ENCODE measurements around the gene RTF2.
"Not testable (repeated sequence)": the region's sequence is repeated elsewhere in the genome, so short reads cannot be mapped to it uniquely, and the experiment has no call there.

RTF2 gene

DNA sequence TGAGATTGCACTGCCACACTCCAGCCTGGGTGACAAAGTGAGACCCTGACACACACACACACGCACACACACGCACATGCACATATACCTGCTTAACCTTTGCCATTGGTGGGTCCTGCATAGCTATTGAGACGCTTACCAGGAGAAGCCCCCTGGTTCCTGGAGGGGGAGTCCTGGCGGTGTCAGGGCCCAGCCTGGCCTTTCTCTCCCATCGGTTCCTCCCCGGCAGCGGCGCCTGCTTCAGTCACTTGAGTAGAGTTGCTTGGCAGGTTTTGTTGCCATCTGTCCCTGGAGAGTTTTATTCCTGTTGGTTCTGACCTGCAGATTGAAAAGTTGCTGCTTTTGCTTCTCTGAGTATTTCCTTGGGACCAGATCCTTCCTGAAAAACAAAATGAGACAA is 35.5 kb downstream of the RTF2 start:
- DNase-seq = no peak

DNA sequence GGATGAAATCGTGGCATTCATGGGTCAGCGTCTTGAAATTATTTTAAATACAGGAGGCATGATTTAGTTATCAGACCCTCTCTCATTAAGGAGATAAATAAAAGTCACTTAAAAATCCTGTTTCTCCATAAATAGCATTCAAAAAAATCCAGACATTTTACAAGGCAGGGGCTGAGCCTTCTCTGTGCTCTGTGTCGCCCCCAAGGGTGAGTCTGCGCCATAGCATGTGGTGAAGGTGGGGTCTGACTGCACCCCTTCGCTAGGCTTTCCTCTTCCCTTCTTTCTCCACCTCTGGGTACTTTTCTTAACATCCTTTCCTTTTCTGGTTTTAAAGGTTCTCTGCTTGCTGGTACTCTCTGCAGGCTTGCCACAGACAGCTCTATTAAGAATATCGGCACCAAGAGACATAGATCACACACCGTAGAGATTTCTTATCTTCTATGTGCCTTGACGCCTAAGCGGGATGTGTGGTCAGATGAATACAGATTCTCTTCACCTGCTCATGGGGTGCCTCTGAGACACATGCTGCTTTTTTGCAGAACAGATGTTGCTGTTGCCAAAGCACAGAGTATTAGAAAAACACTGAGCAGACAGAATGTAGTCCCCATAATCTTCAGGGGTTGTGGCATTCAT is 36.1 kb downstream of the RTF2 start:
- peak; percentile 19 to 34 for DNase-seq

DNA sequence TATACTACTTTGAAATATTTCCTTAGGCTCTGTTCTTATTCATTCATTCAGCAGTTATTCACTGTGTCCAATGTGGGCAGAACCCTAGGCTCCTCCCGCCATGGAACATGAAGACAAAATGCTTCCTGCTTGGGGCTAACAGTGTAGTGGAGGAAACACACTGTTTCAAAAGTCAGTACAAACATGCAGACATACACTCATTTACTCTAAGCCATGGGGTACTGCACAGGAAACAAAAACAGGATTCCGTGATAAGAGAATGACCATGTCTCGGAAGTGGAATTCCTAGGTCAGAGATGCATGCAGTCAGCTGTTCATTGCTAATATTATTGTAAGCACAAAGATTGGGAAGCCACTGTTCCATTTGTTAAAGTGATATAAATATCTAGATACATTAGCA is 37.7 kb downstream of the RTF2 start:
- no peak for DNase-seq

DNA sequence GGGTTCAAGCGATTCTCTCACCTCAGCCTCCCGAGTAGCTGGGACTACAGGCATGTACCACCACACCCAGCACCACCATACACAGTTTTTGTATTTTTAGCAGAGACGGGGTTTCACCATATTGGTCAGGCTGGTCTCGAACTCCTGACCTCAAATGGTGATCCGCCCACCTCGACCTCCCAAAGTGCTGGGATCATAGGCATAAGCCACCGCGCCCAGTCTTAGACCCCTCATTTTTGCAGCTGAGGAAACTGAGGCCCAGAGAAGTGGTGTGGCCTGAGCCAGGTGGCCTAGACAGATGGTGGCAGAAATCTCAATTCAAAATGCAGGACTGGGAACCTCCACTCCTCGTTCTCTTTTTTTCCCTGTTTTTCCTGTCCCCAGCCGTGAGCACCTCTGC is 43.5 kb downstream of the RTF2 start:
- no peak for DNase-seq

DNA sequence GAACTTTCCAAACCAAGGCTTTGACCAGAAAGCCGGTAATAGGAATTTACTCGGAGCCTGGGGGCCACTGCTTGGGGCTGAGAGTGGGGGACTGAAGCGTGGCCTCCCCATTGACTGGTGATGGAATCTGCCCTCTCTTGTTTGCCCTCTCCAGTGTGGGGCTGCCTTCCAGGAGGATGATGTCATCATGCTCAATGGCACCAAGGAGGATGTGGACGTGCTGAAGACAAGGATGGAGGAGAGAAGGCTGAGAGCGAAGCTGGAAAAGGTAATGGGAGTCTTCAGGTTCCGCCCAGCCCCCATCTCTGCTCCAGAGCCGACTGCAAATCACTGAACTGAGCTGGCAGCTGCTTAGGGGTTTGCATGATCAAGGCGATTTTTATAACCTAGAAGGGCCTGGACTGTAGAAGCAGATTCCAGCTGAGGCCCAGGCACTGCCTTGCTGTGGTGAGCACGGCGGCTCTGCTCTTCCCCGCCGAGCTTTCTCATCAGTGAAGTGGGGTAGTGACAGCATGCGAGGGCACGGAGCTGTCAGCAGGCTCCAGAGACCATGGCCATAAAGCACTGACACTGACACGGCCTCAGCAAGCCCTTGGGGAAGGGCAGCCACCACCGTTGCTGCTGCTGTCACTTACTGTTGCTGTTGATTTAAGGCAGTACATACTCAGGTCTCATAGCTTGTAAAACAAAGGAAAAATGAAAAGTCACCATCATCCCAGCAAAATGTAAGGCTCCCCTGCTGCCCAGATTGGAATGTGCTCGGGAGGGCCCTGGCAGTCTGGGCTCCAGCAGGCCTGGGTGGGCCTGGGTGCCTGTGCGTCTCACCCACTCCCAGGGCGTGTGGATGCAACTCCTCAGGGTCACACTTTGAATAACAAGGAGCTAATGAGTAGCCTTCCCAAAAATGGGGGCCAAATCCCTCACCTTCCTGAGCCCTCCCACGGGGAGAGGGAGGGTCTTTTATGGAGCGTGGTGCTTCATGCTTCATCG is 45.0 kb downstream of the RTF2 start:
- DNase-seq = no peak

DNA sequence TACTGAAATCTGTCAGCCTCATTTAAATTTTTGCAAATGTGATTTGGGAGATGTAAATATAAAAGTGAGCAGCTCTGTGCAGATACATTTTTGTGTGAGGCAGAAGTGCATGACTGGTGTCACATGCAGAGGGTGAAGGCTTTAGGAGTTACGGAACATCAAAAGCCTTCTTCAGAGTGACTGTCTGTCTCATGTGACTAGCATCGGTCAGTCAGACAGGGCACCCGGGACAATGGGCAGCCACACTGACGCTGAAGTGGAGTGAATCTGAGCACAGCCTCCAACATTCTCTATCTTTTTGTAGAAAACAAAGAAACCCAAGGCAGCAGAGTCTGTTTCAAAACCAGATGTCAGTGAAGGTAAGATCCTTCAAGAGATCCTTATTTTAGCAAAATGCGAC is 48.2 kb downstream of the RTF2 start:
- no peak for DNase-seq

DNA sequence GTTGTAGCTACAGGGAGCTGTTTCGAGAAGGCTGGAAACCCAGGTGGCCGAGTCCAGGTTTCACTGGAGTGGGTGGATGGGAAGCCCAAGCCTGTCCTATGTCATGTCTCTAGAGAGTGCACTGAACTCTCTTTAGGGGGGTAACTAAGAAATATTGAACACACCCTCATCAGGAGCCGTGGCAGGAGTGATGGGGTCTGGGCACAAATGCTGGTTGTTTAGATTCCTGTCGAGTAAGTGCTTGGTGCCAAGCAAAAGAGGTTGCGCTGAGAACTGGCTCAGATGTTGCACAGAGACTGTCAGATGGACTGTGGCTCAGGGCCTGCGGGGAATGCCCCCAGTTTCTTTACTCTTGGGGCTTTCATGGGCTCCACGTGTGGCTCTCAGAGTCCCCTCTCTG is 48.8 kb downstream of the RTF2 start:
- no peak for DNase-seq

DNA sequence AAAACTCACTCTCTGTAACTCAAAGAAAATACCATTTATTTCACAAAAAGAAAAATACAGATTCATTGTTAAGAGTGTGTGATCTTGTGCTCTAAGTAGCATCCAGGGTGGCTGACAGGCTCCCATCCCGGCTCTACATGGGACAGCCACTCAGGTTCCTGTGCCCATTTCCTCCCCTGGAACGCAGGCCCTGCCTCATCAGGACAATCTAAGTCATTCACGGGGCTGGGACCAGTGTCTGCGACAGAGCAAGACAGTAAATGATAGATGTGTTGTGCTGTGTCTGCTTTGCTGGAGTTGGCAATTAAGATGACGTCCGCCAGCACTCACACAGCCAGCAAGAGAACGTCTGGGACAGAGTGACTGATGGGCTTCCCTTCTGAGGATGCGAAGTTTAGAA is 49.2 kb downstream of the RTF2 start:
- no peak for DNase-seq

DNA sequence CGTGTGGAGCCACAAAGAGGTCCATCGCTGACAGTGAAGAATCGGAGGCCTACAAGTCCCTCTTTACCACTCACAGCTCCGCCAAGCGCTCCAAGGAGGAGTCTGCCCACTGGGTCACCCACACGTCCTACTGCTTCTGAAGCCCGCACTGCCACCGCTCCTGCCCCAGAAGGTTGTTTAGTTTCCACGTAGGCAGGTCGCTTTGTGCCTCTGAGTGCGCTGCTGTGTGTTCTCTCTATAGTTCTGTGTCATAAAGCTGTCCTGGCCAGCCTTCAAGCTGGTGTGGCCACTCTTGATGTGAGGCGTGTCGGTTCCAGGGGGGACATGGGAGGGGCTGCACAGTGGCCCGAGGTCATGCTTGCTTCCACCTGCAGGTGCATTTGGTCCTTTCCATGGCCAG is 49.7 kb downstream of the RTF2 start:
- no peak for DNase-seq

DNA sequence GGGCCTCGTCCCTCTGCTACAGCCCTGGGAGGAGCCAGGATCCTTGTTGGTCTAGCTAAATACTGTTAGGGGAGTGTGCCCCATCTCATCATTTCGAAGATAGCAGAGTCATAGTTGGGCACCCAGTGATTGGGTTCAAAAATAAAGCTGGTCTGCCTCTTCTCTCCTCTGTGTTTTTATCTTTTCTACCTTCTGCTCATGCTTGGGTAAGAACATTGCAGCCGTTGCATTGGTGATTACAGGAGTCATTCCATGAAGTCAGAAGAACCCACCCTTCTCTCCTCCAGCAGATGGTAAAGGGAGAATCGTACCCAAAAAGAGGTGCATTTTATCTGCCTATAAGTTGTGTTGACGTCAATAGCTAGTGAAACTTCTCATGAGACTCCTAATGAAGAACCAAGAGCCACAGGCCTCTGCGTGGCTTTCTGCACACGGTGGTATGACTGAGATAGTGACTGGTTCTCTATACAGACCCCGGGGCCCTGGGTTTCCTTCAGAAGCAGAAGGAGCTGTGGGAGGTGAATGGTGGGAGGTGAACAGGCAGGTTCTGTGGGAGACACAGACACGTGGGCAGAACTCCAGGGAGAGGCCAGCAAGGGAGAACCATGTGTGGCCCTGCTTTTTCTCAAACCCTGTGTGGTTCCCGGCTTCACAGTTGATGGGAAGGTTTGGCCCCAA is 50.4 kb downstream of the RTF2 start:
- no peak for DNase-seq

DNA sequence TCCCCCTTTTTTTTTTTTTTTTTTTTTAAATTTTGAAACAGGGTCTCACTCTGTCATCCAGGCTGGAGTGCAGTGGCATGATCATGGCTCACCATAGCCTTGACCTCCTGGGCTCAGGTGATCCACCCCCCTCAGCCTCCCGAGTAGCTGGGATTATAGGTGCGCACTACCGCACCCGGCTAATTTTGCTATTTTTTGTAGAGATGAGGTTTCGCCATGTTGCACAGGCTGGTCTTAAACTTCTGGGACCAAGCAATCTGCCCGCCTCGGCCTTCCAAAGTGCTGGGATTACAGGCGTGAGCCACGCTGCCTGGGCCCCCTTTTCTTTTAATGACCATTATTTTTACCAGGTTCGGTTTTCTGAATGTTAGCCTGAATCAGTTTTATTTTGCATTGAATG is 51.1 kb downstream of the RTF2 start:
- no peak for DNase-seq

DNA sequence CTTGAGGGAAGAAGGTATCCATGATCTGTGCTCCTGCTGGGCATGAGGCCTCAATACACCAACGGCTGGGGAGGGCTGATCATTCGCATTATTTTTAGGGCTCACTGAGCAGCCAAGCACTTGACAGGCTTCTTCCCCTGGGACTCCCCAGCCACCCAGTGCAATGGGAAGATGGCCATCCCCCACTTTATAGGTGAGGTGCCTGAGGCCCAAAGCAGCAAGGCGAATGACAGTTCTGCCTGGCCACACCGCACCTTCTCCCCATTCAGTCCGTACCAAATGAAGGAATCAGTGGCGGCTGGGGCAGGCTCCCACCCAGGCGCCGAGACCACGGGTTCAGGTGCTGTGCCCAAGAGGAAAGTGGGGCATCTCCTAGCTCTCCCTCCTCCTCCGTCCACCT is 51.8 kb downstream of the RTF2 start:
- DNase-seq = no peak

DNA sequence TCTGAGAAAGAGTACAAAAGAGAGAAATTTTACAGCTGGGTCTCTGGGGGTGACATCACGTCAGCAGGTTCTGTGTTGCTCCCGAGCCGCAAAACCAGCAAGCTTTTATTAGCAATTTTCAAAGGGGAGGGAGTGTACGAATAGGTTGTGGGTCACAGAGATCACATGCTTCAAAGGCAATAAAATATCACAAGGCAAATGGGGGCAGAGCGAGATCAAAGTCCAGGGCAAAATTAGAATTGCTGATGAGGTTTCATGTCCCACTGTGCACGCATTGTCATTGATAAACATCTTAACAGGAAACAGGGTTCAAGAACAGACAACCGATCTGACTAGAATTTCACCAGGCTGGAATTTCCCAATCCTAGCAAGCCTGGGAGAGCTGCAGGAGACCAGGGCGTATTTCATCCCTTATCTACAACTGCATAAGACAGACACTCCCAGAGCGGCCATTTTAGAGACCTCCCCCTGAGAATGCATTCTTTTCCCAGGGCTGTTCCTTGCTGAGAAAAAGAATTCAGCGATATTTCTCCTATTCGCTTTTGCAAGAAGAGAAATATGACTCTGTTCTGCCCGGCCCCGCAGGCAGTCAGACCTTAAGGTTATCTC is 52.4 kb downstream of the RTF2 start:
- DNase-seq = not testable (repeated sequence)

DNA sequence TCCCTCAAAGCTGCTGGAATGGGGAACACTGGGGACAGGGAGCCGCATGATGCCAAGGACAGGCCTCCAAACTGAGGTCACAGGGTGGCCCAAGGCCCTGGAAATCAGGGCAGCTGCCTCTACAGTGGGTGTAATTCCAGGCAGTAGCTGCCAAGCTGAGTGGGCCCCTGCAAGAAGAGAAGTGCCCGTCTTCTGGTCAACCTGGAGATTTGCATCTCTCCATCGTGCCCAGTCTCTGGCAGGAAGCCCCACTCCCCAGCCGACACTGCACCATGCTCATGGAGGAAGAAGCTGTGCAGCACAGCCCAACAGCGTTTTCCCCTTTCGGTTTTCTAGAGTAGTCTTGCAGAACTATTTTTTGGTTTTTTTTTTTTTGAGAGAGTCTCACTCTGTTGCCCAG is 53.9 kb downstream of the RTF2 start:
- no peak for DNase-seq

DNA sequence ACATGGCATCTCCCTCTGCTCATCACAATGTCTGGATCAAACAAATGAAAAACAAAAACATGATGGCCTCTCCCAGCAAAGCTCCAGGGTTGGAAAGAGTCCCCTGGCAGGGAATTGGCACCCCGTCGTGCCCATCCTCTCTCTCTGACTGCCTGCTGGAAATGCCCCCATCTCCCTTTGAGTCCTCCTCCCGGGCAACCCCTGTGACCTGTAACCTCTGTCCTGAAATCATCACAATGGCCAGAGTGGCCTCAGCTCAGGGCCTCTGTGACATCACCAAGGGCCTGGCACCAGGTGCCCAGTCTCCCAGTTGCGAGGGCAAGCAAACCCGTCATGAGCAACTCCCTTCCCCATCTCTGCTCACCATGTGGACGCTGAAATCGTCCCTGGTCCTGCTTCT is 56.0 kb downstream of the RTF2 start, which contains the start of gene FAM209A:
FAM209A (plus strand) TSS at position 301 of the 400 bp plus-strand sequence; CDS start at position 366, 65 bp downstream.
- DNase-seq = not testable (repeated sequence)

DNA sequence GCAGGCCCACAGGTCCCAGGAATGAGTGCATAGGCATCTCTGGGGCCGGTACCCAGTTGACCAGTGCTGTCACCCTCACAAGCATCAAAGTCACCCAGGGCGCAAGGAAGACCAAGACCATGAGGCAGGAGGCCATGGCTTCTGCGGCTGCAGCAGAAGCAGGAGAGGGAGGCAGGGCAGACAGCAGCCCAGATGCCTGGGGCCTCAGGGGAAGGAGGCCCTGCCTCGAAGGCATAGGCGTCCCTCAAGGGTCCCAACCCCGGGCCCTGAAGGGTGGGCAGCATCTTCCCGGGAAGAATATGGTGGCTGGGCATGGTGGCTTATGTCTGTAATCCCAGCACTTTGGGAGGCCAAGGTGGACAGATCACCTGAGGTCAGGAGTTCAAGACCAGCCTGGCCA is 59.1 kb downstream of the RTF2 start:
- no peak for DNase-seq

DNA sequence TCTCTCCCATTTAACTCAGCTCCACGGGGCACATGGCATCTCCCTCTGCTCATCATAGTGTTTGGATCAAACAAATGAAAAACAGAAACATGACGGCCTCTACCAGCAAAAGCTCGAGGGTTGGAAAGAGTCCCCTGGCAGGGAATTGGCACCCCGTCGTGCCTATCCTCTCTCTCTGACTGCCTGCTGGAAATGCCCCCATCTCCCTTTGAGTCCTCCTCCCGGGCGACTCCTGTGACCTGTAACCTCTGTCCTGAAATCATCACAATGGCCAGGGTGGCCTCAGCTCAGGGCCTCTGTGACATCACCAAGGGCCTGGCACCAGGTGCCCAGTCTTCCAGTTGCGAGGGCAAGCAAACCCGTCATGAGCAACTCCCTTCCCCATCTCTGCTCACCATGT is 64.5 kb downstream of the RTF2 start, which contains the start of gene FAM209B:
FAM209B (plus strand) TSS at position 301 of the 400 bp plus-strand sequence; CDS start at position 397, 96 bp downstream.
- not testable (repeated sequence) for DNase-seq

DNA sequence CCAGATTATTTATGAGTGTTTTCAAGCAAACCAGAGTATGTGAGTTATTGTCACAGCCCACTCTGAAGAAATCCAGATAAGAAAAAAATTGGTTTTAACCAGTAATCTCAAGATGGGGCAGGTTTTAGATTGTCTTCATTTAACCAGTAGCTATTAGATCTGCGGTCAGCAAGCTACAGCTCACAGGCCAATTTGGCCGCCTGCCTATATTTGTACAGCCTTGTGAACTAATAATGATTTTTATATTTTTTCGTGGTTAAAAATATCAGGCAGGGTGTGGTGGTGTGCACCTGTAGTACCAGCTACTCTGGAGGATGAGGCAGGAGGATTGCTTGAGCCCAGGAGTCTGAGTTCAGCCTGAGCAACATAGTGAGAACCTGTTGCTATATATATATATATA is 69.6 kb downstream of the RTF2 start:
- no peak for DNase-seq

DNA sequence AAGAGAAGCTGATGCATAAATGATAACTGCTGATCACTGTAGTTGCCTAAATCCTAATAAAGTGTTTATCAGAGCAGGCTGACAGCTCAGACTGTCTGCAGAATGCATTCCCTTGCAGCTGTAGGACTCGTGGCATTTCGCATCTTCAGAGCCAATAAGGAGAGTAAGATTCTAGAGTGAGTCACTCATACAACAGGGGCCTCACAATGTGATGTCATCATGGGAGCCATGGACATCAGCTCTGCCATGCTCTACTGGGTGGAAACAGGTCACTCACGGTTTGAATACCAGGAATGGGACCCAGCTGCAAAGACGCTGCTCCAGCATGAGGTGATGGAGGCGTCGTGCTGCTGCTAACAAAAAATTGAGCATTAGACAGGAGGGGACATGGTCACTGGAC is 72.0 kb downstream of the RTF2 start:
- no peak for DNase-seq

DNA sequence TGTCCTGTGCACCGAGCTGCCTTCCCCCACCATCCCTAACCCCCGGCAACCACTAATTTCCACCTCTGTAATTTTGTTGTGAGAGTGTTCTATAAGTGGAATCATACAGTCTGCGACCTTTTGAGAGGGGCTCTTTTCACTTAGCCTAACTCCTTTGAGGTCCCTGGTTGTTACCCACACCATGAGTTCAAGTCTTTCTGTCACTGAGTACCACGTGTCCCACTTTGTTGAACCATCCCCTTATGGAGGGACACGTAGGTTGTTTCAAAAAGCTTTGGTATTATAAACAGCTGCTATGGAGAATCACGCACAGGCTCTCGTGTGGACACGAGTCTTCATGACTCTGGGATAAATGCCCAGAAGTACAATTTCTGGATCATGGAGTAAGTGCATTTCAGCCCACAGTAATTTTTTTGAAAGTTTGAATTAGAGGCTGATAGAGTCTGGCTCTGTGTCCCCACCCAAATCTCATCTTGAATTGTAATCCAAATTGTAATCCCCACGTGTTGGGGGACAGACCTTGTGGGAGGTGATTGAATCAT is 74.1 kb downstream of the RTF2 start:
- DNase-seq = no peak

DNA sequence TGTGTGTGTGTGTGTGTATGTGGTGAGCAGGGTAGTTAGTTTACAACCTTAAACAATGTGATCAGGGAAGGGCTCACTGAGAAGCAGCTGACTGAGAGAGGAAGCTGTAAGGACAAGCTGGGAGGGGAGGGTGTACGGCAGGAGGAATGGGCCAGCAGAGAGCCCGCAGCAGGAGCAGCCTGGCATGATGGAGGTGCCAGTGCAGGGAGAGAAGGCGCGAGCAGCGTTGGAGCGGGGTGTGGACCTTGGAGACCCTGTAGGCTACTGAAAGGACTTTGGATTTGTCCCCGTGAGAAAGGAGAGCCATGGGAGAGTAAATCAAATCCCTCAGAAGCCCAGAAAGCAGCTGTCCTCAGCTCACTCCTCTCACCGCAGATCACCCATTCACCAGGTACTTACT is 83.1 kb downstream of the RTF2 start:
- DNase-seq = no peak

DNA sequence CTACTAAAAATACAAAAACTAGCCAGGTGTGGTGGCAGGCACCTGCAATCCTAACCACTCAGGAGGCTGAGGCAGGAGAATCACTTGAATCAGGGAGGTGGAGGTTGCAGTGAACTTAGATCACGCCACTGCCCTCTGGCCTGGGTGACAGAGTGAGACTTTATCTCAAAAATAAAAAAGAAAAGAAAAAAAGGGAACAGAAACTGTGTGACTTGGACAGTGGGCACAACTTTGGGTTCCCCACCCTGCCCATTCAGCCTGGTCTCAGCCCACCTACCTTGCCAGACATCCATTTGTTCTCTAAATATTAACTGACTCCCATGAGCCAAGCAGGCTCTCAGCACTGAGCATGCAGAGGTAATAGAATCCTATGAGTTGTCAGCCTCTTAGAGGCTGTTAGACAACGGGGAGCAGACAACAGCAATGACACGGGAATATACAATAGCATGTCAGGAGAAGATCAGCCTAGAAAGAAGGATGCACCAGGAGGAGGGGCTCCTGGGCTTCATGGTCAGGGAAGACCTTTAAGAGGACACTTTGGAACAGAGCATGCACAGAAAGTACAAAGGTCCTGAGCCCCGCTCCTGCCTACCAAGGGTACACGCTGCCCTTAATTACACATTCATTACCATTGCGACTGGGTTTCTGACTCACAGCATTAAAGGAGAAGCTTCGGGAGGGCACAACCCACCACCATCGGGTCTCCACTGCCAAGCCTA is 84.6 kb downstream of the RTF2 start:
- DNase-seq = no peak

Data from activated CD4-positive, alpha-beta T cell treated with anti-CD3 and anti-CD28 coated beads, Interleukin-2, amount 50 U/mL, for 48 hours (primary cell).